Prostate gland (tissue), 2 donors: Measurements from ENCODE around the gene NDST1. TPM values are rescaled to one million over a fixed set of nuclear protein-coding genes. Genes with fewer than 3 reads are reported as not detected.

Experiments
- DNase-seq: peaks from one replicate; pipeline ENCODE4 v3.0.0-alpha.2; 2019; ENCODE audit warnings: low spot score
- H3K27ac ChIP-seq, 2 donors: fragments of 200-600 bp; sonication (generic); 2 replicates each; pipeline ENCODE4 v1.5.1; 2017 to 2019
- H3K27me3 ChIP-seq: fragments of 200-600 bp; sonication (generic); replicated peaks from 2 replicates; pipeline ENCODE4 v1.5.1; 2019; ENCODE audit not compliant: insufficient read depth
- H3K36me3 ChIP-seq, 2 donors: fragments of 200-600 bp; sonication (generic); 1 replicate in 1 of 2; 2 replicates in 1 of 2; pipeline versions ENCODE4 v1.5.1 to v1.8.1; 2017 to 2019
- H3K4me1 ChIP-seq: fragments of 200-600 bp; sonication (generic); replicated peaks from 2 replicates; pipeline ENCODE4 v1.5.1; 2019
- H3K4me3 ChIP-seq, 2 donors: fragments of 200-600 bp; sonication (generic); 2 replicates each; pipeline ENCODE4 v1.5.1; 2017 to 2019
- H3K9me3 ChIP-seq: fragments of 200-600 bp; sonication (generic); 2 replicates; pipeline ENCODE4 v1.5.1; 2017
- POLR2A ChIP-seq: fragments of 450-650 bp; IDR thresholded peaks from one replicate; pipeline ENCODE4 v1.6.1; 2016; ENCODE audit warnings: antibody characterized with exemption, mild to moderate bottlenecking
- POLR2AphosphoS5 ChIP-seq: sonication (generic); formaldehyde crosslinking; IDR thresholded peaks from one replicate; pipeline ENCODE4 v1.6.1; 2017; ENCODE audit warnings: antibody characterized with exemption
- WGBS: methylation state at CpG from one replicate; pipeline ENCODE4 v1.1.5; 2018; 5-methylcytosine and 5-hydroxymethylcytosine counted together
- intact Hi-C: fragments of 100-400 bp; cut with DNase I; formaldehyde crosslinking; loops from one replicate; pipeline ENCODE4 v1.14.2; 2022
- total RNA-seq, 2 donors: library from RNA; depleted of rRNA; stranded (reverse); fragments of >200 nt; gene quantifications; one replicate each; pipeline ENCODE4 v1.1.0, GENCODE V29; 2016
- TF ChIP-seq, protein P1 (sequence below), 4 experiments: fragments of 200-600 bp in 2 of 4; fragments of 450-650 bp in 2 of 4; sonication (generic) in 2 of 4; IDR thresholded peaks; 1 replicate in 3 of 4; 2 replicates in 1 of 4; pipeline ENCODE4 v1.5.1; 2016 to 2019; ENCODE audit warnings: antibody characterized with exemption in 4 of 4, mild to moderate bottlenecking in 2 of 4, moderate library complexity in 2 of 4

NDST1 gene
- total RNA-seq, 2 donors from 2014 or later = 65.8 to 175 TPM

DNA sequence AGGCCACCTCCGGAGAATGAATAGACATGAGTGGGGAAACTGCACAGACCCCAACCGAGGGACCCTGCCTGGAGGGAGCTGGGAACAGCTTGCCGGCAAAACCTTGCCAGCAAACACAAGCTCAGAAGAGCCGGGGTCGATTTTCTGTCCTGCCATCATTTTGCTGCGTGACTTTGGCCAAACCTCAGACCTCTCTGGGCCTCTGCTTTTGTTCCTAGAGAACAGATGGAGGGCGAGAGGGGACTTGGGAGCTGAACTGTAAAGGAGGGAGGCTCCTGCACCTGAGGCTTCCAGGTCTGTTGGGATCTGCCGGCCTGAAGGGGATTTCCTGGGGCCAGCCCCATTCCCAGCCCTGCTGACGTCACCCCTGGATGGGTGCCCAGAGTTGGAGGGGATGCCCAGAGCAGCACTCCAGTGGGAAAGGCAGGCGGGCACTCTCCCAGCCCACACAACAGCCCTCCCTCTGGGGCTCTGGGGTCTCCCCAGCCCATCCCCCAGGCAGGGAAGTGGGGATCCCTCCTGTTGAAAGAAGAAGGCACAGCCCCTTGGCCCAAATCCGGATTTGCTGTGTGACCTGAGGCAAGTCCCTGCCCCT lies 92.1 kb downstream of the NDST1 start:
- H3K9me3 ChIP-seq = no peaks in the 10 kb centered on the region
- DNase-seq = peak; percentile 54
- H3K36me3 ChIP-seq = no peaks in the 10 kb centered on the region
- intact Hi-C loops = no loop called here
- H3K27me3 ChIP-seq = no peaks in the 10 kb centered on the region
- no peaks in the 10 kb centered on the region for H3K4me1 ChIP-seq
- no peak overlapping the region for H3K4me3 ChIP-seq
- H3K27ac ChIP-seq = peak overlapping the region in 1 of 2 donors; percentile 49
- TF ChIP-seq POLR2A = peak; percentile 51
- TF ChIP-seq POLR2AphosphoS5 = no peak
- WGBS = 39% methylated on average over 11 of the region's 11 CpGs

DNA sequence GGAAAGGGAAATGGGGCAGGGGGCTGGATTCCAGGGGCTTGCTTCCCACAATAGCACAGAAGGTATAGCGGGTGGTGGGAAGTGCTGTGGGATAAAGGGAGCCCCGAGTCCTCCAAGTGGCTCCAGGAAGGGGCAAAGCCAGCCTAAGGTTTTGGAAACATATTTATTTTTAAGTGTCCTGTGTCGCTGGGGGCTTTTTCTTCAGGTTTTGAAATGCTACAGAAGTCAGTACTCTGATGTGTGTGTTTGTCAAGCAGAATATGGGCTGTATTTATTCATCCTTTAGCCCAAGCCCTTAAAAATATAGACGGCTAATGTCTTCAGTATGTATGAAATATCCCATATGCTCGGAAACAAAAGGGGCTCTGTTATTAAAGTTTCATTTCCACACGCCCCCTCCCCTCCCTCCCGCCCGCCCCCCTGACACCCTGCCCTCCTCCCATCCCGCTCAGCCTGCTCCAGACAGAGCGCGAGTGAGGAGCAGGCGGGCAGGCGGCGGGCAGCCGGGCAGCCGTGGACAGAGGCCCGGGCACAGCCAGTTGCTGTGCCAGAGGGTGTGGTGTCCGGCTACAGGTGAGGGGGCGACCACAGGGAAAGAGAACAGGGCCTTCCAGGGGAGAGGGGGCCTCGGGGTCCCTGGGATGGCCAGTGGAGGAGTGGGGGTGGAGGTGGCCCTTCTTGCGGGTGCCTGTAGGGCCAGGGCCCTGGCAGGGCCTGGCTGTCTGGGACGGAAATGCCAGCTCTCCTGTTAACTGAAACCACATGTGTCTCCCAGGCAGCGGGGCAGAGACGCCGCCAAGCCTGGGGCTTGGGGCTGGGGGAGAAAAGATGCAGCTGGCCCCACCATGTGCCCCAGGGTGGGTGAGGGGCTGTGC lies 92.9 kb downstream of the NDST1 start:
- Histone ChIP-seq H3K4me3 (no peak overlapping the region), H3K27me3 (no peaks in the 10 kb centered on the region), H3K36me3 (no peaks in the 10 kb centered on the region), H3K9me3 (no peaks in the 10 kb centered on the region), H3K27ac (peak overlapping the region; percentile 33 to 49), H3K4me1 (no peaks in the 10 kb centered on the region)
- 37% methylated on average over 25 of the region's 25 CpGs for WGBS
- TF ChIP-seq POLR2A = no peak
- no peak for TF ChIP-seq POLR2AphosphoS5
- TF ChIP-seq, protein P1, sequence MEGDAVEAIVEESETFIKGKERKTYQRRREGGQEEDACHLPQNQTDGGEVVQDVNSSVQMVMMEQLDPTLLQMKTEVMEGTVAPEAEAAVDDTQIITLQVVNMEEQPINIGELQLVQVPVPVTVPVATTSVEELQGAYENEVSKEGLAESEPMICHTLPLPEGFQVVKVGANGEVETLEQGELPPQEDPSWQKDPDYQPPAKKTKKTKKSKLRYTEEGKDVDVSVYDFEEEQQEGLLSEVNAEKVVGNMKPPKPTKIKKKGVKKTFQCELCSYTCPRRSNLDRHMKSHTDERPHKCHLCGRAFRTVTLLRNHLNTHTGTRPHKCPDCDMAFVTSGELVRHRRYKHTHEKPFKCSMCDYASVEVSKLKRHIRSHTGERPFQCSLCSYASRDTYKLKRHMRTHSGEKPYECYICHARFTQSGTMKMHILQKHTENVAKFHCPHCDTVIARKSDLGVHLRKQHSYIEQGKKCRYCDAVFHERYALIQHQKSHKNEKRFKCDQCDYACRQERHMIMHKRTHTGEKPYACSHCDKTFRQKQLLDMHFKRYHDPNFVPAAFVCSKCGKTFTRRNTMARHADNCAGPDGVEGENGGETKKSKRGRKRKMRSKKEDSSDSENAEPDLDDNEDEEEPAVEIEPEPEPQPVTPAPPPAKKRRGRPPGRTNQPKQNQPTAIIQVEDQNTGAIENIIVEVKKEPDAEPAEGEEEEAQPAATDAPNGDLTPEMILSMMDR (IDR thresholded peaks at IDR 0.05) = peak in 1 of 4 experiments; percentile 11
- intact Hi-C loops = no loop called here
- no peak for DNase-seq

DNA sequence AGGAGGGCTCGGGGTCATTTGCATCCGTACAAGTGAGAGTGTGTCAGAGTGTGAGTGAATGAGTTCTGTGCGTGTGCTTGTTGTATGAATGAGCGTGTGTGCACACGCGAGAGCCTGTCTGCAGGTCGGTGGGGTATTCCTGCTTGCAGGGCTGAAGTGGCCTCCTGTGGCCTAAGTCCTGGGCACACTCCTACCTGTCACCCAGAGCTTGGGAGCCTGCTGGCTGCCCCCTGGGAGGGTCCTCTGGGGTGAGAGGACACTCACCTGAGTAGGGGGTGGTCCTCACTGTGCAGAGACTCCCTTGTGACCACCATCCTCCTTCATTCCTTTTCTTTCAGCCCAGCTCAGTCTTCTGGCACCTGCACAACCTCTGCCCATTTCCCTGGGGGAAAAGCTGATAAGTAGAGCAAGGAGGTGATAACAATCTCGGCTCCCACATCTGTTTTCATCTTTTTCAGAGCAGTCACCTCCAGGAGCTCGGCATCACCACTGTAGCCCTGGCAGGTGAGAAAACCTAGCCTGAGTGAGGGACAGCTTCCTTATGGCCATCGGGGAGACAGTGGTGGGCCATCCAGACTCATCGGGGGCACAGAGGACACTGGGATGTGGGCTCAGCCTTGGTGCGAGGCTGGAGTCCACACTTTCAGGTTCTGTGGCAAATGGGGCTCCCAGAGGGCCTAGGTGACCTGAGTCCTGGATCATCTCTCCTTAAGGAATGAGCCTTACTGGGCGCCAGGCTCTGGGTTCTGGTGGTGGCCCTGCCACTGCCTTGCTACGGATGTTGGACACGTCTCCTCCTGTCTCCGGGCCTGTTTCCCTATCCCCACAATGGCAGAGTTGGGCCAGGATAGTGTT lies 93.8 kb downstream of the NDST1 start:
- H3K36me3 ChIP-seq = no peaks in the 10 kb centered on the region
- no peaks in the 10 kb centered on the region for H3K9me3 ChIP-seq
- H3K27me3 ChIP-seq = no peaks in the 10 kb centered on the region
- 73% methylated on average over 12 of the region's 16 CpGs for WGBS
- DNase-seq = no peak
- no peak overlapping the region for H3K4me3 ChIP-seq
- no peak overlapping the region for H3K27ac ChIP-seq
- H3K4me1 ChIP-seq = no peaks in the 10 kb centered on the region
- intact Hi-C loops = no loop called here
- TF ChIP-seq POLR2AphosphoS5 (no peak), POLR2A (no peak)
- TF ChIP-seq, protein P1 (IDR thresholded peaks at IDR 0.05) = no peak

DNA sequence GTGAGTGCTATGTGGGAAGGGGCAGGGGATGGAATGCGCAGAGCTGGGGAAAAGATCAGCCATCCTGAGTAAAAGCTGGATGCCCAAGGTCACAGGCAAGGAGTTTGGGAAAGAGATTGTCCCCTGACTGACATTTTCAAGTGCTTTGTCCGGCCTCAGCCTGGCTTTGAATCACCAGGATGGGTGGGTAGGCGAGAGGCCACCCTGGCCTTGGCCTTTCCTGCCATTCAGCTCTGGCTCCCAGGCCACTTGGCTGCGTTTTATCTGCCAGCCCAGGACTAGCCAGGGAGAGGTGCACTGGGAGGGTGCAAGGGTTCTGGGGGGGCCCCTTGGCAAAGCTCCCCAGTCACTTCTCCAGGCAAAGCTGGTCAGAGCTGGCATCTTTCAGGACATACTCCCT lies 95.1 kb downstream of the NDST1 start:
- Histone ChIP-seq H3K27me3 (no peaks in the 10 kb centered on the region), H3K4me3 (no peak overlapping the region), H3K27ac (no peak overlapping the region), H3K4me1 (no peaks in the 10 kb centered on the region), H3K36me3 (no peaks in the 10 kb centered on the region), H3K9me3 (no peaks in the 10 kb centered on the region)
- no peak for DNase-seq
- TF ChIP-seq POLR2A (no peak), POLR2AphosphoS5 (no peak)
- TF ChIP-seq, protein P1 (IDR thresholded peaks at IDR 0.05) = no peak
- intact Hi-C loops = no loop called here
- WGBS = 93% methylated on average over 4 of the region's 4 CpGs

DNA sequence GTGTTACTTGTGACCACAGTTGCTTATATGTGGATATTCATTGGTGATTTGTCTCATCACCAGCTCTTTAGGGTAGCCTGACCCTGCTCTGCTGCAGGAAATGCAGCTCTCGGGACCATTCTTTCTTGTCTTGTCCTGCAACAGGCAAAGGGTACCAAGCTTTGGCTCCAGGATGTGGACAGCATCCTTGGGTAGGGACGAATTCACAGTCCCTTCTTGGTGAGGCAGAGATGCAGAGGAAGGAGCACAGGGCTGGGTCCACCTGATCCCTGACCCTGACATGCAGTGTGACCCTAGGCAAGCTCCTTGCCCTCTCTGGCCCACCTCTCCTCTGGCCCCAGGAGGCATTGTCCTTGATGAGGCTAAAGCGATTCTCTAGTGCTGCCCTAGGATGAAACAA lies 95.6 kb downstream of the NDST1 start:
- Histone ChIP-seq H3K27me3 (no peaks in the 10 kb centered on the region), H3K9me3 (no peaks in the 10 kb centered on the region), H3K4me1 (no peaks in the 10 kb centered on the region), H3K4me3 (no peak overlapping the region), H3K27ac (no peak overlapping the region), H3K36me3 (no peaks in the 10 kb centered on the region)
- no peak for DNase-seq
- WGBS = 100% methylated on average over 3 of the region's 3 CpGs
- intact Hi-C loops = no loop called here
- TF ChIP-seq, protein P1 (IDR thresholded peaks at IDR 0.05) = no peak
